ENCODE measurements around the gene CCDC117. TPM values are rescaled to one million over a fixed set of nuclear protein-coding genes. Genes with fewer than 3 reads are reported as not detected.

CCDC117 gene
- total RNA-seq, 4 donors from 2014 or later, result 16.8 to 25.6 (median 20.6) TPM

DNA sequence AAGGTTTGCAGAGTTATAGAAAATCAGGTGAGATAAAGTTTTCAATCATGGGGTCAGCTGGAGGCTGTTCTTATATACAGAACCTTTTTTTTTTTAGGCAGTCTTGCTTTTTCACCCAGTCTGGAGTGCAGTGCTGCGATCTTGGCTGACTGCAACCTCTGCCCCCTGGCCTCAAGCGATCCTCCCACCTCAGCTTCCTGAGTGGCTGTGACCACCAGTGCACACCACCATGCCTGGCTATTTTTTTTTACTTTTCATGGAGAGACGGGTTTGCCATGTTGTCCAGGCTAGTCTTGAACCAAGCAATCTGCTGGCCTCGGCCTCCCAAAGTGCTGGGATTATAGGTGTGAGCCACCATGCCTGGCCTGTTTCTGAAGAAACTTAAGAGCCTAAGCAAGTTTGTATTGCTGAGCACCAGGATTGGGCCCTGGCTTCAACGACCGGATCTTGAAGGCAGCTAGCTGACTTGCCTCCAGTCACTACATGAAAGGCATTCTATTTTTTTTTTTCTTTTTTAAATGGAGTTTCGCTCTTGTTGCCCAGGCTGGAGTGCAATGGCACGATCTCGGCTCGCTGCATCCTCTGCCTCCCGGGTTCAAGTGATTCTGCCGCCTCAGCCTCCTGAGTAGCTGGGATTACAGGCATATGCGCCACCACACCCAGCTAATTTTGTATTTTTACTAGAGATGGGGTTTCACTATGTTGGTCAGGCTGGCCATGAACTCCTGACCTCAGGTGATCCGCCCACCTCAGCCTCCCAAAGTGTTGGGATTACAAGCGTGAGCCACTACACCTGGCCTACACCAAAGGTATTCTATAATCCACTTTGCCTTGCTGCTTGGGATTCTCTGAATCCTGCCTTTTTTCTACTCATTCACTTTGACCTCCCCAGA is 20.2 kb downstream of the CCDC117 start:
- Histone ChIP-seq H3K36me3 (peaks cover 0 to 32% (median 14%) of the 10 kb centered on the region in 4 donors), H3K9me3 (no peaks in the 10 kb centered on the region), H3K27me3 (no peaks in the 10 kb centered on the region), H3K27ac (peak overlapping the region; percentile 44 to 67 (median 56)), H3K4me3 (no peak overlapping the region), H3K4me1 (peaks cover 6 to 56% (median 16%) of the 10 kb centered on the region in 4 donors)
- in situ Hi-C loops (cut with MboI; ENCODE audit: low pct_ligation_motif_present in 1 of 4, low pct_unique_long_range_greater_than_20kb in 1 of 4, low sequenced_read_pairs in 3 of 4) (no loop called here), intact Hi-C loops (cut with DNase I; ENCODE audit: low total_unique reads) (no loop called here)
- no peak for DNase-seq
- TF ChIP-seq, protein P1, sequence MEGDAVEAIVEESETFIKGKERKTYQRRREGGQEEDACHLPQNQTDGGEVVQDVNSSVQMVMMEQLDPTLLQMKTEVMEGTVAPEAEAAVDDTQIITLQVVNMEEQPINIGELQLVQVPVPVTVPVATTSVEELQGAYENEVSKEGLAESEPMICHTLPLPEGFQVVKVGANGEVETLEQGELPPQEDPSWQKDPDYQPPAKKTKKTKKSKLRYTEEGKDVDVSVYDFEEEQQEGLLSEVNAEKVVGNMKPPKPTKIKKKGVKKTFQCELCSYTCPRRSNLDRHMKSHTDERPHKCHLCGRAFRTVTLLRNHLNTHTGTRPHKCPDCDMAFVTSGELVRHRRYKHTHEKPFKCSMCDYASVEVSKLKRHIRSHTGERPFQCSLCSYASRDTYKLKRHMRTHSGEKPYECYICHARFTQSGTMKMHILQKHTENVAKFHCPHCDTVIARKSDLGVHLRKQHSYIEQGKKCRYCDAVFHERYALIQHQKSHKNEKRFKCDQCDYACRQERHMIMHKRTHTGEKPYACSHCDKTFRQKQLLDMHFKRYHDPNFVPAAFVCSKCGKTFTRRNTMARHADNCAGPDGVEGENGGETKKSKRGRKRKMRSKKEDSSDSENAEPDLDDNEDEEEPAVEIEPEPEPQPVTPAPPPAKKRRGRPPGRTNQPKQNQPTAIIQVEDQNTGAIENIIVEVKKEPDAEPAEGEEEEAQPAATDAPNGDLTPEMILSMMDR (IDR thresholded peaks at IDR 0.05), result no peak
- TF ChIP-seq POLR2AphosphoS5 (IDR thresholded peaks at IDR 0.05), result no peak
- TF ChIP-seq POLR2A (IDR thresholded peaks at IDR 0.05), result no peak
- no peak for TF ChIP-seq EP300 (IDR thresholded peaks at IDR 0.05; ENCODE audit: low read depth)
- 74 to 82% methylated on average over 3 to 15 of the region's 15 CpGs for WGBS, 2 donors (ENCODE audit: low coverage in 1 of 2)

DNA sequence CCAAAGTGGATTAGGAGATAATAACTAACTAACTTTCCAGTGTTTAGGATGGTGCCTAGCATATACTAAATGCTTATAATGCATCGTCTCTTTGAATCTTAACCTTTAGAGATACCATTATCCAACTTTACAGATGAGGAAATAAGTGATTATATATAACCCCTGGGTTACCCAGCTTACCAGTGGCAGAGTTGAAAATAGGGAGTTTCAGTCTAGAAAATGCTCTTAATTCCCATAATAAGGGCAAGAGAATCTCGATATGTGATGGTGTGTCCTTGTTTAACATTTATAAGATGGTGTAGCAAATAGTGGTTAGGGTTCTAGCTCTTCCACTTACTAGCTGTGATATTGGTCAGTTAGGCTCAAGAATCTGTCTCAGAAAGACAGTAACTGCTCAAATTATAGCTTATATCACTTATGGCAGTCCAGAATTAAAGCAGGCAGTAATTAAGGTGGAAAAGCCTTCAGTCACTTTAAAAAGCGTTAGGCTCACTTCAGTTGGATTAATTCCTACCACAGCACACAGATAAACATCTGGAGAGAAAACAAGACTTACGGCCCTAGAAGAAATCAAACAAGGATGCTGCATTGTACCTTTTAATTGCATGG is 21.6 kb downstream of the CCDC117 start:
- Histone ChIP-seq H3K9me3 (no peaks in the 10 kb centered on the region), H3K27ac (peak overlapping the region in 3 of 4 donors; percentile 0 to 8 (median 0)), H3K4me1 (peaks cover 2 to 64% (median 28%) of the 10 kb centered on the region in 4 donors), H3K36me3 (peaks cover 0 to 31% (median 14%) of the 10 kb centered on the region in 4 donors), H3K27me3 (no peaks in the 10 kb centered on the region), H3K4me3 (no peak overlapping the region)
- TF ChIP-seq, protein P1 (IDR thresholded peaks at IDR 0.05), result no peak
- TF ChIP-seq POLR2A (IDR thresholded peaks at IDR 0.05) (no peak), EP300 (IDR thresholded peaks at IDR 0.05; ENCODE audit: low read depth) (no peak), POLR2AphosphoS5 (IDR thresholded peaks at IDR 0.05) (peak in 1 of 3 donors; percentile 38)
- no peak for DNase-seq
- in situ Hi-C loops (cut with MboI; ENCODE audit: low pct_ligation_motif_present in 1 of 4, low pct_unique_long_range_greater_than_20kb in 1 of 4, low sequenced_read_pairs in 3 of 4), result no loop called here
- 54 to 74% methylated on average over 3 to 4 of the region's 4 CpGs for WGBS, 2 donors (ENCODE audit: low coverage in 1 of 2)
- intact Hi-C loops (cut with DNase I; ENCODE audit: low total_unique reads), result no loop called here

- H3K4me3 ChIP-seq, result no peak overlapping the region
- peaks cover 2 to 66% (median 28%) of the 10 kb centered on the region in 4 donors for H3K4me1 ChIP-seq
- no peak for DNase-seq
- H3K9me3 ChIP-seq, result no peaks in the 10 kb centered on the region
- no peaks in the 10 kb centered on the region for H3K27me3 ChIP-seq
- H3K36me3 ChIP-seq, result peaks cover 0 to 31% (median 14%) of the 10 kb centered on the region in 4 donors
- 67 to 72% methylated on average over 1 to 6 of the region's 6 CpGs for WGBS, 2 donors (ENCODE audit: low coverage in 1 of 2)
- intact Hi-C loops (cut with DNase I; ENCODE audit: low total_unique reads), result no loop called here
- in situ Hi-C loops (cut with MboI; ENCODE audit: low pct_ligation_motif_present in 1 of 4, low pct_unique_long_range_greater_than_20kb in 1 of 4, low sequenced_read_pairs in 3 of 4), result no loop called here
- peak overlapping the region in 2 of 4 donors; percentile 2 to 99 for H3K27ac ChIP-seq
- TF ChIP-seq, protein P1 (IDR thresholded peaks at IDR 0.05), result no peak
- TF ChIP-seq POLR2AphosphoS5 (IDR thresholded peaks at IDR 0.05) (peak in 1 of 3 donors; percentile 26), POLR2A (IDR thresholded peaks at IDR 0.05) (no peak), EP300 (IDR thresholded peaks at IDR 0.05; ENCODE audit: low read depth) (no peak)
Measured at GRCh38 chr22:28795071-28795693, 22.7 kb downstream of the CCDC117 start.
